ENCODE data around the gene PRR15. TPM values are rescaled to one million over a fixed set of nuclear protein-coding genes. Genes with fewer than 3 reads are reported as not detected.
A peak's percentile ranks its signal among the peaks of the same experiment; 100 is the strongest.

PRR15 gene
- total and polyA plus RNA-seq, 2 of the 8 experiments (the other 6 are each of a cell fraction or from before 2014, with no cell fraction given) = 4.9 to 7.9 TPM

- H4K8ac ChIP-seq (ENCODE audit: extremely low read depth, insufficient read depth, low read length) = no peak overlapping the region
- no peak overlapping the region for H2AFZ ChIP-seq (ENCODE audit: low read length)
- no peak overlapping the region for H3K23ac ChIP-seq (ENCODE audit: insufficient read length)
- no peak overlapping the region for H3K9ac ChIP-seq (replicated peaks in 1 of 4; ENCODE audit: extremely low read depth in 1 of 4, low read depth in 3 of 4, low read length in 3 of 4)
- H3K9me3 ChIP-seq (ENCODE audit: insufficient read depth in 2 of 2, low read depth in 1 of 2, low read length in 1 of 2) = no peaks in the 10 kb centered on the region
- H3K14ac ChIP-seq (ENCODE audit: insufficient read length) = no peak overlapping the region
- H3K27ac ChIP-seq (ENCODE audit: low read depth, low read length) = no peak overlapping the region
- H2BK120ac ChIP-seq (replicated peaks; ENCODE audit: low read depth, low read length) = no peak overlapping the region
- no peaks in the 10 kb centered on the region for H3K79me2 ChIP-seq (ENCODE audit: control insufficient read depth in 1 of 2, insufficient read depth in 2 of 2, low read length in 2 of 2)
- no peak overlapping the region for H2BK20ac ChIP-seq (ENCODE audit: low read length)
- no peak overlapping the region for H4K91ac ChIP-seq (replicated peaks; ENCODE audit: insufficient read length, low read length)
- ChIA-PET POLR2A (ENCODE audit: partially characterized antibody) (no interaction called here), CTCF (ENCODE audit: partially characterized antibody) (interaction anchor here (0.7 to 0.9 kb wide), 2 partner anchors 25 to 692 kb away, joined by 3 read pairs; no protein-coding TSS in a partner anchor)
- FAIRE-seq (no peak), DNase-seq (ENCODE audit: low read depth in 1 of 2, low spot score in 2 of 2) (no peak)
- H2AK5ac ChIP-seq (ENCODE audit: low read depth, low read length) = peak overlapping the region; percentile 7; the same call in 1 of the 2 replicates
- no peak overlapping the region for H3K4ac ChIP-seq (replicated peaks; ENCODE audit: insufficient read length, low read depth, low read length)
- H3K27me3 ChIP-seq (replicated peaks in 1 of 4; ENCODE audit: control insufficient read depth in 3 of 4, extremely low read depth in 1 of 4, insufficient read depth in 3 of 4, low read length in 3 of 4) = no peaks in the 10 kb centered on the region
- H2BK15ac ChIP-seq (ENCODE audit: low read length) = no peak overlapping the region
- H3K79me1 ChIP-seq (ENCODE audit: low read depth, low read length) = no peaks in the 10 kb centered on the region
- H3K4me3 ChIP-seq (ENCODE audit: extremely low read depth in 1 of 4, insufficient read depth in 2 of 4, low read depth in 3 of 4, low read length in 4 of 4) = no peak overlapping the region
- no peak overlapping the region for H3K56ac ChIP-seq (replicated peaks; ENCODE audit: insufficient read length, low read depth, low read length)
- 91% methylated on average over 2 of the region's 2 CpGs; no CpG with 5 or more reads in 1 of the 2 experiments for WGBS, 2 experiments (ENCODE audit: extremely low coverage in 1 of 2, insufficient coverage in 1 of 2, insufficient read length in 1 of 2, insufficient replicate concordance in 2 of 2, low coverage in 1 of 2, low lambda C conversion rate in 2 of 2, missing lambda C conversion rate in 1 of 2)
- no peaks in the 10 kb centered on the region for H3K36me3 ChIP-seq (ENCODE audit: control insufficient read depth in 2 of 4, insufficient read depth in 4 of 4, low read length in 3 of 4)
- H3K4me2 ChIP-seq (ENCODE audit: insufficient read depth in 1 of 2, low read depth in 2 of 2, low read length in 2 of 2) = no peak overlapping the region
- no peaks in the 10 kb centered on the region for H3K23me2 ChIP-seq (ENCODE audit: low read depth, low read length)
- no peaks in the 10 kb centered on the region for H4K20me1 ChIP-seq (replicated peaks in 1 of 2; ENCODE audit: control insufficient read depth in 1 of 2, insufficient read depth in 2 of 2, low read length in 2 of 2)
- TF ChIP-seq RAD21 (IDR thresholded peaks at IDR 0.05 in 1 of 2, conservative IDR thresholded peaks at IDR 0.05 in 1 of 2; ENCODE audit: low read depth in 2 of 2, low read length in 2 of 2) (no peak), SRF (IDR thresholded peaks at IDR 0.05; ENCODE audit: low read depth, low read length) (no peak), KDM1A (IDR thresholded peaks at IDR 0.05; ENCODE audit: borderline replicate concordance, low read length) (peak; percentile 48; the same call in 1 of the 2 replicates)
- H3K4me1 ChIP-seq (replicated peaks in 1 of 4; ENCODE audit: control insufficient read depth in 3 of 4, insufficient read depth in 4 of 4, low read length in 3 of 4) = peaks cover 4 to 13% (median 6%) of the 10 kb centered on the region in 4 experiments; a peak in 5 of 7 replicates
- H3K18ac ChIP-seq (ENCODE audit: extremely low read depth, low read length) = no peak overlapping the region
- no peak overlapping the region for H2BK5ac ChIP-seq (ENCODE audit: low read depth, low read length)
- no peak overlapping the region for H2BK12ac ChIP-seq (ENCODE audit: low read depth, low read length)
- no peak overlapping the region for H4K5ac ChIP-seq (ENCODE audit: insufficient read length, low read depth, low read length)
These were observed 50.6 kb downstream of the PRR15 start for GRCh38 chr7:29614229-29614628.

Other genes with a start within 250 kb of the PRR15 start
- 12.1 and 12.6 TPM in 2 replicates for gene WIPF3, start 242.7 kb downstream of the PRR15 start, total RNA-seq (2021; fragmentation: NEBNext Ultra II Directional; extraction: Animal tissue kit (Norgen Biotek cat#: 25700))
- gene WIPF3, start 242.7 kb downstream of the PRR15 start, polyA plus RNA-seq (2011; rRNA removed) = 3.8 and 5.0 TPM in 2 replicates

Data from H1 (cell line).